ENCODE measurements around the gene KIF26A.

KIF26A gene

DNA sequence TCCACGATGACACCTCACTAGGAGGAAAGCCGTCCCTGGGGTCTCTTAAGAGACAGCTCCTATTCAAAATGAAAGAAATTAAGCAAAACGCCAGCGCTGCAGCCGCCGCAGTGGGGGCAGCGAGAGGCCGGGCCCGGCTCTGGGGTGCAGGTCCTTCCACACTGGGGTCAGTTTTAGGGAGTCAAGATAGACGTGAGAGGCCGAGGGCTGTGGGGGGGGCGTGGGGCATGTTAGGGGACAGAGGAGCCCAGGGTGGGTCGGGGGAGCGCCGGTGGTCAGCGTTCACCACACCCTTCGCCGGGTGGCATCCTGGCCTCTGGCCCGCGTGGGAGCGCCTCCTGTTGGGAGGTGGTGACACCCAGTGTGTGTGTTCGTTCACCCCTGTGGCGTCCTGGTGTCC, 25.7 kb downstream of the KIF26A start:
- no peak overlapping the region for H3K4me3 ChIP-seq (ENCODE audit: low read depth, low read length)
- TF ChIP-seq, protein P1, sequence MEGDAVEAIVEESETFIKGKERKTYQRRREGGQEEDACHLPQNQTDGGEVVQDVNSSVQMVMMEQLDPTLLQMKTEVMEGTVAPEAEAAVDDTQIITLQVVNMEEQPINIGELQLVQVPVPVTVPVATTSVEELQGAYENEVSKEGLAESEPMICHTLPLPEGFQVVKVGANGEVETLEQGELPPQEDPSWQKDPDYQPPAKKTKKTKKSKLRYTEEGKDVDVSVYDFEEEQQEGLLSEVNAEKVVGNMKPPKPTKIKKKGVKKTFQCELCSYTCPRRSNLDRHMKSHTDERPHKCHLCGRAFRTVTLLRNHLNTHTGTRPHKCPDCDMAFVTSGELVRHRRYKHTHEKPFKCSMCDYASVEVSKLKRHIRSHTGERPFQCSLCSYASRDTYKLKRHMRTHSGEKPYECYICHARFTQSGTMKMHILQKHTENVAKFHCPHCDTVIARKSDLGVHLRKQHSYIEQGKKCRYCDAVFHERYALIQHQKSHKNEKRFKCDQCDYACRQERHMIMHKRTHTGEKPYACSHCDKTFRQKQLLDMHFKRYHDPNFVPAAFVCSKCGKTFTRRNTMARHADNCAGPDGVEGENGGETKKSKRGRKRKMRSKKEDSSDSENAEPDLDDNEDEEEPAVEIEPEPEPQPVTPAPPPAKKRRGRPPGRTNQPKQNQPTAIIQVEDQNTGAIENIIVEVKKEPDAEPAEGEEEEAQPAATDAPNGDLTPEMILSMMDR (IDR thresholded peaks at IDR 0.05; ENCODE audit: low read depth, low read length, missing control alignments), result no peak

DNA sequence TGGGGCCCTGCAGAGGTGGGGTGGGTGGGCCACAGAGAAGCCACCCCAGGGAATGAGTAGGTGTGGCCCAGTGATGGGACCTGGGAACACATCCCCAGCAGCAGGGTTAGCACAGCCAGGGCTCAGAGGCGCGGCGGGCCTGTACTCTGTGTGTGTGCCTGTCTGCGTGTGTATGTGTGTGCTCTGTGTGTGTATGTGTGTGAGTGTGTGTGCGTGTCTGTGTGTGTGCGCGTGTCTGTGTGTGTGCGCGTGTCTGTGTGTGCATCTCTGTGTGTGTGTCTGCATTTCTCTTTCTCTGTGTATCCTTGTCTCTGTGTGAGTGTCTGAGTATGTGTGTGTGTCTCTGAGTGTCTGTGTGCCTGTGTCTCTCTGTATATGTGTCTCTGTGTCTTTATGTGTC, 26.1 kb downstream of the KIF26A start:
- TF ChIP-seq, protein P1 (IDR thresholded peaks at IDR 0.05; ENCODE audit: low read depth, low read length, missing control alignments), result no peak
- no peak for DNase-seq (ENCODE audit: low read depth)
- no peak overlapping the region for H3K4me3 ChIP-seq (ENCODE audit: low read depth, low read length)

More for the DNA sequence above, 25.7 kb downstream of the KIF26A start:
- no peak for DNase-seq (ENCODE audit: low read depth)

DNA sequence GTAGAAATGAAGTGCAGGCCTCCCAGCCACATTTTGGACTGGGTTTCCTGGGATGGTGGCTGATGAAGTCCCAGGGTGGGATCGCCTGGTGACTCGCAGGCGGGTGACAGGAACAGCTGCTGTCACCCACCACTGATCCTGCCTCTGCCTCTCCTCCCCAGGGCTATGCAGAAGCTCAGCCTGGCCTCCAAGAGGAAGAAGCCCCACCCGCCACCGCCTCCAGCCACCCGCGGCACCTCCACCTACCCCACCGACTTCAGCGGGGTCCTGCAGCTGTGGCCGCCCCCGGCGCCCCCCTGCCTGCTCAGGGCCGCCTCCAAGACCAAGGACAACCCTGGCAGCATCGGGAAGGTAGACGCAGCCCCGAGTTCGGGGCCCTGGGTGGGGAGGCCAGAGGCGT, 28.3 kb downstream of the KIF26A start:
- DNase-seq (ENCODE audit: low read depth), result no peak
- TF ChIP-seq, protein P1 (IDR thresholded peaks at IDR 0.05; ENCODE audit: low read depth, low read length, missing control alignments), result no peak
- H3K4me3 ChIP-seq (ENCODE audit: low read depth, low read length), result no peak overlapping the region

DNA sequence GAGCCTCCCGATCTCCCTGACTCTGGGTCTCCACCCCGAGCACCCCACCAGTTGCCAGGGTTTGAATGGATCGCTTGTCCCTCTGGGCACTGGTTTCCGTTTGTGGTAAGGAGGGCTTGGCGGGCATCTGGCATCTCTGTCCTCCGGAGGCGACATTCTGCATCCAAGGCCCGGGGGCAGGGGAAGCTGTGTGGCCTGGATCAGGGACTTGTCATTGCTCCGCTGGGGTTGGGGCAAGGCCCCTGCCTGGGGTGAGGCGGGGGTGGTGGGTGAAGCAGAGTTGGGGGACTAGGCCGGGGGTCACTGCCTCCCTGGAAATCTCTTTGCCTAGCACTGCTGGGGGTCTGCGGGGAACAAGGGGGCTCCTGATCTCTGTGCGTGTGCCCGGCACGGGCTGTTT, 30.2 kb downstream of the KIF26A start:
- no peak overlapping the region for H3K4me3 ChIP-seq (ENCODE audit: low read depth, low read length)
- TF ChIP-seq, protein P1 (IDR thresholded peaks at IDR 0.05; ENCODE audit: low read depth, low read length, missing control alignments), result no peak
- DNase-seq (ENCODE audit: low read depth), result no peak

DNA sequence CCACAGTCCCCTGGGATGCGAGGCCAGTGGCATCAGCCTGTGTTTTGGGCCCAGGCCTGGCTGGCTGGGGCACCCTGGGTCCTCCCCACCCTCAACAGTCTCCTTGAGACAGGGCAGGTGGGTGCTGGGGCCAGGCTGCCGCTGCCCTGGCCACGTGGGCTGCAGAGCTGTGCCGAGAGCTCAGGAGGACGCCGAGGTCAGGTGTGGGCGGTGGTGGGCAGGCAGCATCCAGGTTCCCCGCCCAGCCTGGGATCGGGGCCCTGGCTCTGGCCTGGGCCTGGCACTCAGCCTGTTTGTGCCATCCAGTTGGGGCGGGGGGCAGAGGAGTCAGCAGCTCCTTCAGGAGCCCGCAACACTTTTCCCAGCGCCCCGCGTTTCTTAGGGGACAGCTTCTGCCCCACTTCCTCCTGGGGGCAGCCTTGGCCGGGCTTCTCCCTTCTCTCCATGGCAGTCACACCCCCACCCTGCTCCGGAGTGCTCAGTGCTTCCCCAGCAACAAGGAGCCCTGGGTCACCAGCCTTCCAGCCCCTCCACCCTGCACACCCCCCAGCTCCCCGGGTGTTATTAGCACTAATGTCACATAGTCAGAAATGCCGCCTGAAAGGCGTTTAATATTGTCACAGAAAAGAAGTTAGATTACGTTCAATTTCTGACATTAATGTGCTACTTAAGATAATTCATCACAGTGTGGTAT, 30.8 kb downstream of the KIF26A start:
- no peak overlapping the region for H3K4me3 ChIP-seq (ENCODE audit: low read depth, low read length)
- no peak for DNase-seq (ENCODE audit: low read depth)
- TF ChIP-seq, protein P1 (IDR thresholded peaks at IDR 0.05; ENCODE audit: low read depth, low read length, missing control alignments), result no peak

DNA sequence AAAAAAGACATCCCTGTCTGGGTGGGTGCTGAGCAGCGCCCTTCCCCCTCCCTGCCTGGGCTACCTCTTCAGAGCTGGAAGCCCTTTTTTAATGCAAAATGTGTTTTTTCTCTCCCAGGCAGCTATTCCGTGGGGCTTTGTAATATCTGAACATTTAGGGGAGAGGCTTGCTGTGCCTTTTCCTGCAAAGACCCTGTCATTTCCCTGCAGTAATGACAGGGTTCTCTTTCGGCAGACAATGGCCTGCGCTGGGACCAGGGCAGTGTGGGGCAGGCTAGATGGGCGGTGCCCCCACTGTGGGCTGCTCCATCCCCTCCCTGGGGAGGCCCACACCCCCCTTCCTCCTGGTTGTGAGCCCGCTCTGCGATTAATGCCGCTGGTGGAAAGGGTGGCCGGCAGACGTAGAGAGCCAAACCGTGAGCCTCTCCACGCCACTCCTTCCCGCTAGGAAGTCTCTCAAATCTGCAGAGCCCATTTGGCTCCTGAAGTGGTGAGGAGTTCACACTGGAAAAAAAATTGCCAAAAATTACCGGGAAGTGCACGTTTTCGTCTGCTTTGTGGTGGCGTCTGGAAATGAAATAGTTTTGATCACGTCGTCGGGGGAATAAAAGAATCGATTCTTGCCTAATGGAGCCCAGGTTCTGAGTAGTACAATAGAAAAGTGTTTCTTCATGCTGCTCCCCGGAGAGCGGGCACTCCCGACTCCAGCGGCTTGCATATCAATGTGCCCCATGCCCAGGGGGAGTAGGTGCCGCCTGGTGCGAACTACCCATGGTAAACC, 31.5 kb downstream of the KIF26A start:
- DNase-seq (ENCODE audit: low read depth), result no peak
- H3K4me3 ChIP-seq (ENCODE audit: low read depth, low read length), result no peak overlapping the region
- TF ChIP-seq, protein P1 (IDR thresholded peaks at IDR 0.05; ENCODE audit: low read depth, low read length, missing control alignments), result no peak
